Motor neuron (in vitro differentiated cells): ENCODE data around the gene TBRG4. TPM values are rescaled to one million over a fixed set of nuclear protein-coding genes. Genes with fewer than 3 reads are reported as not detected.

Experiments used
- ATAC-seq, 8 experiments: fragments of 200-7000 bp; cut with Tn5 transposase; replicated peaks in 6 of 8; 2 replicates each; pipeline ENCODE4 v1.8.0; 2021; ENCODE audit warnings: mild to moderate bottlenecking in 8 of 8, moderate library complexity in 8 of 8
- H3K27ac ChIP-seq, 2 donors: fragments of 250-450 bp; sonication (Bioruptor Pico); 2 replicates each; pipeline ENCODE4 v1.9.0; 2021; ENCODE audit warnings: antibody characterized with exemption in 2 of 2, mild to moderate bottlenecking in 2 of 2, moderate library complexity in 1 of 2
- H3K4me1 ChIP-seq, 2 donors: fragments of 250-450 bp; sonication (Bioruptor Pico); replicated peaks in 1 of 2; 2 replicates each; pipeline ENCODE4 v1.6.1; 2021; ENCODE audit warnings: antibody characterized with exemption in 2 of 2, mild to moderate bottlenecking in 2 of 2, moderate library complexity in 1 of 2
- H3K4me3 ChIP-seq, 5 donors: fragments of 250-450 bp; sonication (Bioruptor Pico); 2 replicates each; pipeline ENCODE4 v1.9.0; 2021; ENCODE audit warnings: antibody characterized with exemption in 5 of 5, mild to moderate bottlenecking in 5 of 5, moderate library complexity in 4 of 5
- WGBS, 10 experiments: fragments of 450-650 bp; shearing (Covaris generic); methylation state at CpG; one replicate each; pipeline ENCODE4 v1.0.0; 2022; 5-methylcytosine and 5-hydroxymethylcytosine counted together
- in situ Hi-C, 9 experiments: fragments of 400-800 bp; cut with MboI; loops; one replicate each; pipeline ENCODE4 v1.15.0; 2021; ENCODE audit warnings: low sequenced_read_pairs in 9 of 9, low pct_unique_long_range_greater_than_20kb in 2 of 9; ENCODE audit not compliant: unreplicated experiment in 9 of 9
- total RNA-seq, 8 experiments: library from RNA; unstranded; fragments of 300-600 nt; gene quantifications; 2 replicates each; pipeline versions ENCODE4 v1.2.3 to v1.2.4, GENCODE V29; 2022

TBRG4 gene
- total RNA-seq, 8 experiments from 2014 or later, result 27.4 to 104 (median 44.1) TPM

DNA sequence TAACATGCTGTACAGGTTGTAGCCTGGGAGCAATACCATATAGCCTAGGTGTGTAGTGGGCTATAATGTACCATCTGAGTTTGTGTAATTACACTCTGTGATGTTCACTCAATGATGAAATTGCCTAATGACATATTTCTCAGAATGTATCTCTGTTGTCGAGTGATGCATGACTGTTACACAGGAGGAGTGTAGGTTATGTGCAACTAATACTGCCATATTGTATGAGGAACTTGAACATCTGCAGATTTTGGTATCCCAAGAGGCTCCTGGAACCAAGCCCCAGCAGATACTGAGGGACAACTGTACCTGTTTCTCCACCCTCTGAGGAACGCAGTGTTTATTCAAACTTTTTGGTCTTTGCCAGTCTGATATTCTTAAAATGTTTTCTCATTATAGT lies 61.3 kb downstream of the TBRG4 start:
- Histone ChIP-seq H3K27ac (no peak overlapping the region), H3K4me1 (no peaks in the 10 kb centered on the region), H3K4me3 (no peak overlapping the region)
- in situ Hi-C loops, result no loop called here
- 55 to 100% (median 68%) methylated on average over 1 to 2 of the region's 2 CpGs; no CpG with 5 or more reads in 2 of the 10 experiments for WGBS, 10 experiments
- ATAC-seq, result no peak

Other genes with a start within 250 kb of the TBRG4 start
- gene PURB, start 226.2 kb downstream of the TBRG4 start, total RNA-seq, result 10 to 100 TPM in 7 of 8 experiments, 1 to 10 TPM in 1; 9.0 to 41.3 (median 13.7) TPM
- gene MYO1G, start 132.7 kb downstream of the TBRG4 start, total RNA-seq, result 1 to 10 TPM in 1 of 8 experiments, under 1 TPM in 7; 0.11 to 1.4 (median 0.46) TPM
- gene CCM2, start 111.5 kb downstream of the TBRG4 start, total RNA-seq, result 10 to 100 TPM; 20.7 to 40.2 (median 27.3) TPM
- gene NACAD, start 22.7 kb downstream of the TBRG4 start, total RNA-seq, result 10 to 100 TPM in 5 of 8 experiments, 1 to 10 TPM in 3; 2.9 to 19.8 (median 11.6) TPM
- under 1 TPM in 3 of 8 experiments, not detected in 5; 0.13 to 0.71 (median 0.31) TPM for gene RAMP3, start 46.1 kb upstream of the TBRG4 start, total RNA-seq